Activated CD4-positive, alpha-beta T cell treated with anti-CD3 and anti-CD28 coated beads, Interleukin-2, amount 10 ng/mL, durations not matched to agents 7 days and 5 days (primary cell): ENCODE results near the gene PDLIM5. TPM values are rescaled to one million over a fixed set of nuclear protein-coding genes. Genes with fewer than 3 reads are reported as not detected.

Experiments
- CTCF ChIA-PET: fragments of 350-600 bp; sonication (Branson Sonifier 250); formaldehyde crosslinking; loops from one replicate; lab custom pipeline; 2021; ENCODE audit warnings: antibody characterized with exemption; lab: Charles Lee
- POLR2A ChIA-PET: fragments of 350-600 bp; sonication (Branson Sonifier 250); formaldehyde crosslinking; loops from one replicate; lab custom pipeline; 2021; ENCODE audit warnings: antibody characterized with exemption; lab: Charles Lee
- DNase-seq: peaks from one replicate; pipeline ENCODE4 v3.0.0-alpha.2; 2020
- H3K27ac Mint-ChIP-seq: one replicate; pipeline ENCODE4 v1.8.0; 2021; ENCODE audit warnings: mild to moderate bottlenecking, moderate library complexity, mixed read lengths
- H3K27me3 Mint-ChIP-seq: one replicate; pipeline ENCODE4 v1.8.0; 2021; ENCODE audit warnings: mixed read lengths
- H3K36me3 Mint-ChIP-seq: one replicate; pipeline ENCODE4 v1.8.0; 2021; ENCODE audit warnings: low read depth, mixed read lengths
- H3K4me1 Mint-ChIP-seq: one replicate; pipeline ENCODE4 v1.8.0; 2021; ENCODE audit warnings: mixed read lengths
- H3K4me3 Mint-ChIP-seq: one replicate; pipeline ENCODE4 v1.8.0; 2021; ENCODE audit warnings: mild to moderate bottlenecking, moderate library complexity, mixed read lengths
- H3K9me3 Mint-ChIP-seq: one replicate; pipeline ENCODE4 v1.8.0; 2021; ENCODE audit warnings: mixed read lengths
- total RNA-seq, 2 experiments: library from RNA; stranded (reverse); gene quantifications; one replicate each; pipeline ENCODE4 v1.2.3, GENCODE V29; 2021

Gene PDLIM5
- total RNA-seq, 2 experiments from 2014 or later = 23.2 to 26.7 TPM

DNA sequence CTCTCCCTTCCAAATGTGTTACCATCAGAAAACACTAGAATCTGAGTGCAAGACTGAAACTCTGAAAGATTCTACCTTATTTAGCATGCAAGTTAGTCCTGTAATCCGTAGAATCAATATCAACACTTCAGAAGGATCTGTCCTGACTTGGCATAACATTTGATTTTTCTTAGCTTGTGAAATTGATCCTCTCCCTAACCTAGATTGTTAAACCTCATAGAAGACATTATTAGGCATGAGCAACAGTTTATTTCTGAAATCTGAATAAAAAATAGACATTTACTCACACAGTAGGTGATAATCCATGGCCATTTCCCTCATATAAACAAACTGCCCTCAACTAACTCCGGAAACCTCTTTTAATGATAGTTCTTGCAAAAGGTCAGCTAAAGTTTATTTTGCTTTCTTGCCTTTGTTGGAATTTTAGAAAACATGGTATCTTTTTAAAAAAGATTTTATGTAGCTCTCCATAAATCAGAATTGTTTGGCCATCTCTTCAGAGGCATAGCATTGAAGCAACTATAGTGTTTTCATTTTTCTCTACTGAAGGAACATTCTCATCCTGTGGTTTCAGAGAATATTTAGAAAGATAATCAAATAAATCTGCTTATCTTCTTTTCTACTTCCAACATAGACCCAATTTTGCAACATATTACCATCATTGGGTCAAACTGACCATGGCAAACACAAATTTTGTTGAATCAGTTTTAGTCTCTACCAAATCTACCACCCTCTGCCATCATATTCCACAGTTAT is 38.5 kb upstream of the PDLIM5 start:
- H3K4me3 Mint-ChIP-seq = no peak overlapping the region
- no peaks in the 10 kb centered on the region for H3K36me3 Mint-ChIP-seq
- H3K27me3 Mint-ChIP-seq = peaks cover 18% of the 10 kb centered on the region
- H3K9me3 Mint-ChIP-seq = no peaks in the 10 kb centered on the region
- DNase-seq = no peak
- H3K27ac Mint-ChIP-seq = no peak overlapping the region
- CTCF ChIA-PET = no interaction called here
- POLR2A ChIA-PET = no interaction called here
- H3K4me1 Mint-ChIP-seq = no peaks in the 10 kb centered on the region

- CTCF ChIA-PET = no interaction called here
Observed at GRCh38 chr4:94414907-94415306, 36.8 kb upstream of the PDLIM5 start.

GRCh38 chr4:94415448-94415847 is 36.3 kb upstream of the PDLIM5 start:
- CTCF ChIA-PET = no interaction called here
- no peaks in the 10 kb centered on the region for H3K4me1 Mint-ChIP-seq

More at GRCh38 chr4:94414907-94415306, 36.8 kb upstream of the PDLIM5 start:
- H3K36me3 Mint-ChIP-seq = no peaks in the 10 kb centered on the region
- POLR2A ChIA-PET = no interaction called here
- DNase-seq = no peak
- no peak overlapping the region for H3K27ac Mint-ChIP-seq
- H3K9me3 Mint-ChIP-seq = no peaks in the 10 kb centered on the region
- no peak overlapping the region for H3K4me3 Mint-ChIP-seq
- H3K4me1 Mint-ChIP-seq = no peaks in the 10 kb centered on the region
- peaks cover 13% of the 10 kb centered on the region for H3K27me3 Mint-ChIP-seq

GRCh38 chr4:94416335-94416734 is 35.4 kb upstream of the PDLIM5 start:
- Mint-ChIP-seq H3K36me3 (no peaks in the 10 kb centered on the region), H3K9me3 (no peaks in the 10 kb centered on the region), H3K4me3 (no peak overlapping the region), H3K27me3 (peaks cover 13% of the 10 kb centered on the region), H3K27ac (no peak overlapping the region), H3K4me1 (no peaks in the 10 kb centered on the region)
- CTCF ChIA-PET = no interaction called here
- no peak for DNase-seq
- POLR2A ChIA-PET = no interaction called here

More at GRCh38 chr4:94415448-94415847, 36.3 kb upstream of the PDLIM5 start:
- H3K36me3 Mint-ChIP-seq = no peaks in the 10 kb centered on the region
- no peak overlapping the region for H3K27ac Mint-ChIP-seq
- POLR2A ChIA-PET = no interaction called here
- DNase-seq = no peak
- H3K4me3 Mint-ChIP-seq = no peak overlapping the region
- H3K9me3 Mint-ChIP-seq = no peaks in the 10 kb centered on the region
- H3K27me3 Mint-ChIP-seq = peaks cover 13% of the 10 kb centered on the region

GRCh38 chr4:94416981-94417380 is 34.8 kb upstream of the PDLIM5 start:
- no peak overlapping the region for H3K4me3 Mint-ChIP-seq
- H3K9me3 Mint-ChIP-seq = no peaks in the 10 kb centered on the region
- H3K36me3 Mint-ChIP-seq = no peaks in the 10 kb centered on the region
- no peak for DNase-seq
- H3K27ac Mint-ChIP-seq = no peak overlapping the region
- H3K4me1 Mint-ChIP-seq = no peaks in the 10 kb centered on the region
- CTCF ChIA-PET = no interaction called here
- H3K27me3 Mint-ChIP-seq = peaks cover 13% of the 10 kb centered on the region
- POLR2A ChIA-PET = no interaction called here

- no peak overlapping the region for H3K27ac Mint-ChIP-seq
- peaks cover 12% of the 10 kb centered on the region for H3K27me3 Mint-ChIP-seq
- ChIA-PET POLR2A (no interaction called here), CTCF (no interaction called here)
- H3K4me3 Mint-ChIP-seq = no peak overlapping the region
- H3K36me3 Mint-ChIP-seq = no peaks in the 10 kb centered on the region
- peaks cover 4% of the 10 kb centered on the region for H3K9me3 Mint-ChIP-seq
- DNase-seq = no peak
- no peaks in the 10 kb centered on the region for H3K4me1 Mint-ChIP-seq
Observed at GRCh38 chr4:94419549-94419948, 32.2 kb upstream of the PDLIM5 start.

GRCh38 chr4:94419956-94420355 is 31.8 kb upstream of the PDLIM5 start:
- Mint-ChIP-seq H3K27ac (no peak overlapping the region), H3K27me3 (peaks cover 12% of the 10 kb centered on the region), H3K9me3 (peaks cover 8% of the 10 kb centered on the region), H3K36me3 (no peaks in the 10 kb centered on the region), H3K4me1 (no peaks in the 10 kb centered on the region), H3K4me3 (no peak overlapping the region)
- ChIA-PET CTCF (no interaction called here), POLR2A (no interaction called here)
- no peak for DNase-seq

GRCh38 chr4:94420356-94420755 is 31.4 kb upstream of the PDLIM5 start:
- ChIA-PET CTCF (no interaction called here), POLR2A (no interaction called here)

DNA sequence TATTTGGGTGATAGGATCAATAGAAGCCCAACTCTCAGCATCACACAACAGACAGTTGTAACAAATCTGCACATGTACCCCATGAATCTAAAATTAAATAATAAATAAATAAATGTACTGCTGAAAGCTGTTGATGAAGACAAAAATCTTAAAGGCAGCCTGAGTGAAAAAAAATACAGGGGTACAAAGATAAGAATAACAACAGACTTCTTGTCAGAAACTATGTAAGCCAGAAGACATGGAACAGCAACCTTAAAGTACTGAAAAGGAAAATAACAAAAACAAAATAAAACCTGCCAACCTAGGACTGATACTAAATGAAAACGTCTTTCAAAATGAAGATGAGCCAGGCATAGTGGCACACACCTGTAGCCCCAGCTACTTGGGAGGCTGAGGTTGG is 25.0 kb upstream of the PDLIM5 start:
- no peak for DNase-seq
- peaks cover 7% of the 10 kb centered on the region for H3K27me3 Mint-ChIP-seq
- peaks cover 13% of the 10 kb centered on the region for H3K9me3 Mint-ChIP-seq
- H3K27ac Mint-ChIP-seq = no peak overlapping the region
- ChIA-PET CTCF (no interaction called here), POLR2A (no interaction called here)
- H3K36me3 Mint-ChIP-seq = no peaks in the 10 kb centered on the region
- H3K4me1 Mint-ChIP-seq = no peaks in the 10 kb centered on the region
- no peak overlapping the region for H3K4me3 Mint-ChIP-seq

More at GRCh38 chr4:94420356-94420755, 31.4 kb upstream of the PDLIM5 start:
- Mint-ChIP-seq H3K27ac (no peak overlapping the region), H3K4me3 (no peak overlapping the region), H3K9me3 (peaks cover 8% of the 10 kb centered on the region), H3K4me1 (no peaks in the 10 kb centered on the region), H3K36me3 (no peaks in the 10 kb centered on the region), H3K27me3 (peaks cover 12% of the 10 kb centered on the region)
- no peak for DNase-seq

GRCh38 chr4:94428884-94429283 is 22.9 kb upstream of the PDLIM5 start:
- no peaks in the 10 kb centered on the region for H3K4me1 Mint-ChIP-seq
- no peak overlapping the region for H3K4me3 Mint-ChIP-seq
- ChIA-PET CTCF (interaction anchor here (1.2 kb wide), 1 partner anchor 166 kb away, joined by 3 read pairs; no protein-coding TSS in a partner anchor), POLR2A (no interaction called here)
- DNase-seq = no peak
- H3K9me3 Mint-ChIP-seq = peaks cover 9% of the 10 kb centered on the region
- no peaks in the 10 kb centered on the region for H3K36me3 Mint-ChIP-seq
- no peaks in the 10 kb centered on the region for H3K27me3 Mint-ChIP-seq
- no peak overlapping the region for H3K27ac Mint-ChIP-seq

DNA sequence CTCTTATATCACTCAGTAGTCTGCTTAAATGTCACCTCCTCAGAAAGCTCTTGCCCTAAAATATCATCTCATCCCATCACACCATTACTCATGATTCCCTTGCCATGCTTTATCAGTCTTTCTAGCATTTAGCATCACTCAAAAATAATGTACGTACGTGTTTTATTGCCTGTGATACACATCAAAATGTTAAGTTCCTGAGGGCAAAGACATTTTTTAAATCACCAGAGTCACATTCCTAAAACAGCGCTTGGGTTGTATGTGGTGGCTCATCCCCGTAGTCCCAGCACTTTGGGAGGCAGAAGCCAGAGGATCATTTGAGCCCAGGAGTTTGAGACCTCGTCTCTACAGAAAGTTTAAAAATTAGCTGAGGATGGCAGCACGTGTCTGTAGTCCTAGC is 21.3 kb upstream of the PDLIM5 start:
- Mint-ChIP-seq H3K27ac (no peak overlapping the region), H3K4me3 (no peak overlapping the region), H3K4me1 (no peaks in the 10 kb centered on the region), H3K9me3 (peaks cover 5% of the 10 kb centered on the region), H3K27me3 (no peaks in the 10 kb centered on the region), H3K36me3 (no peaks in the 10 kb centered on the region)
- no peak for DNase-seq
- CTCF ChIA-PET = no interaction called here
- POLR2A ChIA-PET = no interaction called here

GRCh38 chr4:94431388-94431787 is 20.4 kb upstream of the PDLIM5 start:
- H3K4me1 Mint-ChIP-seq = no peaks in the 10 kb centered on the region
- no peak overlapping the region for H3K27ac Mint-ChIP-seq
- no peaks in the 10 kb centered on the region for H3K36me3 Mint-ChIP-seq
- ChIA-PET CTCF (no interaction called here), POLR2A (interaction anchor here (0.6 kb wide), 1 partner anchor 1751 kb away, joined by 3 read pairs; no protein-coding TSS in a partner anchor)
- H3K9me3 Mint-ChIP-seq = peaks cover 5% of the 10 kb centered on the region
- DNase-seq = no peak
- no peaks in the 10 kb centered on the region for H3K27me3 Mint-ChIP-seq
- H3K4me3 Mint-ChIP-seq = no peak overlapping the region

DNA sequence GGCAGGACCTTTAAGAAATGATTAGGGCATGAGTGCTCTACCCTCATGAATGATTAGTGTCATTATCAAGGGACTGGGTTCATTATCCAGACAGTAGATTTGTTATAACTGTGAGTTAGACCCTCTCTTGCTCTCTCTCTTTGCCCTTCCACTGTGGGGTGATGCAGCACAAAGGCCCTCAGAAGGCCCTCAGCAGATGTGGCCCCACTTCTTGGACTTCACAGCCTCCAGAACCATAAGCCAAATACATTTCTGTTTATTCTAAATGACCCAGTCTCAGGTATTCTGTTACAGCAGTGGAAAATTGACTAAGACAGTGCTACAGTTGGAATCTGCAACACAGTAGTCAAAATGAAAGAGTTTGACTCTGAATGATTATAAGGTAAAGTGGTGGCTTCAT is 17.2 kb upstream of the PDLIM5 start:
- H3K36me3 Mint-ChIP-seq = no peaks in the 10 kb centered on the region
- H3K27ac Mint-ChIP-seq = no peak overlapping the region
- H3K4me3 Mint-ChIP-seq = no peak overlapping the region
- no peaks in the 10 kb centered on the region for H3K9me3 Mint-ChIP-seq
- peaks cover 2% of the 10 kb centered on the region for H3K4me1 Mint-ChIP-seq
- H3K27me3 Mint-ChIP-seq = no peaks in the 10 kb centered on the region
- ChIA-PET CTCF (no interaction called here), POLR2A (no interaction called here)
- DNase-seq = no peak

DNA sequence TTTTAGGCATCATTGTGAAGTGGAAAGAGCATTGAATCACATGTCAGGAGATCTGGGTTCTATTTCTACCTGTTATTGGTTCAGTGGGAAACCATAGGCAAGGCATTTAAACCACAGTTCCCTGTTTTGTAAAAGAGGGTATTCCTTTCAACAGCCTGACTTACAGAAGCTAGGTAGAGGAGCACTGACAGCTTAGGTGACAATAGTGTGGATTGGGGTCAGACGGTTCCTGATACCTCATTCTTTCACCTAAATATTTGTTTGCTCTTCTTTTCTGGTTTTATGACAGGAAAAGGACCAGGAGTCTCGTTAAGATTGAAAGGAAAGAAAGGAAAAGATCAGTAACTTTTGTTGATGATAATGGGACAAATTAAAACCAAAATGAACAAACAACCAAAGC is 15.9 kb upstream of the PDLIM5 start:
- Mint-ChIP-seq H3K9me3 (no peaks in the 10 kb centered on the region), H3K4me3 (no peak overlapping the region), H3K27me3 (no peaks in the 10 kb centered on the region), H3K27ac (no peak overlapping the region), H3K36me3 (no peaks in the 10 kb centered on the region), H3K4me1 (peaks cover 3% of the 10 kb centered on the region)
- DNase-seq = no peak
- POLR2A ChIA-PET = no interaction called here
- CTCF ChIA-PET = no interaction called here
